Stimulated activated CD8-positive, alpha-beta memory T cell treated with anti-CD3 and anti-CD28 coated beads, Interleukin-4, amount 100 ng/mL, for 24 hours (primary cell): Measurements from ENCODE around the gene CTDNEP1.

ENCODE experiments used
- DNase-seq: peaks from one replicate; pipeline ENCODE4 v3.0.0-alpha.2; 2020; ENCODE audit warnings: low read depth

The CTDNEP1 gene

GRCh38 chr17:7215136-7215638, 36.3 kb downstream of the CTDNEP1 start:
- no peak for DNase-seq

GRCh38 chr17:7214300-7215135, 37.0 kb downstream of the CTDNEP1 start:
- DNase-seq = peak; percentile 100

GRCh38 chr17:7213895-7214299, 37.6 kb downstream of the CTDNEP1 start:
- DNase-seq = no peak

GRCh38 chr17:7211491-7212273, 39.9 kb downstream of the CTDNEP1 start:
- DNase-seq = no peak

GRCh38 chr17:7208754-7209460, 42.6 kb downstream of the CTDNEP1 start:
- no peak for DNase-seq

- no peak for DNase-seq
These were observed 43.4 kb downstream of the CTDNEP1 start for GRCh38 chr17:7208027-7208571.

GRCh38 chr17:7207120-7208001, 44.2 kb downstream of the CTDNEP1 start:
- DNase-seq = no peak

DNA sequence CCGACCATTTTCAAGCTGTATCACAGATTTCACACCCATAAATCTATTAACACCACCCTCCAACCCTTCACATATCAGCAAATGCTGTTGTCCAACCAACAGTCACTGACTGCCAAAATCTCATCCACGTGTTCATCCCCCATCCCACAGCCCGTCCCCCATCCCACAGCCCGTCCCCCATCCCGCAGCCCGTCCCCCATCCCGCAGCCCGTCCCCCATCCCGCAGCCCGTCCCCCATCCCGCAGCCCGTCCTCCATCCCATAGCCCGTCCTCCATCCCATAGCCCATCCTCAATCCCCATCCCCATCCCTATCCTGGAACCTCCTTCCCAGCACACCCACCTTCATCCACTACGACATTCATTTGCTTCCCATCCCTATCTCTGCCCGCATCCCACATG, 46.0 kb downstream of the CTDNEP1 start:
- DNase-seq = no peak

GRCh38 chr17:7204828-7205461, 46.6 kb downstream of the CTDNEP1 start:
- peak; percentile 88 for DNase-seq

- DNase-seq = no peak
These were observed 47.2 kb downstream of the CTDNEP1 start for GRCh38 chr17:7204336-7204735.

DNA sequence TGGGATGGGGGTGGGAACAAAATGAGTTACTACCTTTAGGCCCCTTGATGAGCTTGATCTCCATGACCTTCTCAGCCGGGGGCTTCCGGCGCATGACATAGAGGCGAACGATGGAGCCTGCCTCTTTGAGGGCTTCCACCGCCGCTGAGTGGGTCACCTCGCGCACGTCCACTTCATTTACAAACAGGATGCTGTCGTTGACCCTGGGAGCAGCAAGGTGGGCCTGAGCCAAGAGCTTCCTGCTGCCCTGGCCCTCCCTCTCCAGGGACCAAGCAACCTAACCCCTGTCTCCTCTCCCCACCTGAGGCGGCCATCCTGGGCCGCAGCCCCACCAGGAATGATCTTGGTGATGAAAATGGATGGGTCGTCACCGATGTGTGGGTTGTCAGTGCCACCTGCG, 48.1 kb downstream of the CTDNEP1 start:
- DNase-seq = no peak

GRCh38 chr17:7196651-7197401, 54.7 kb downstream of the CTDNEP1 start:
- no peak for DNase-seq

- DNase-seq = no peak
These were observed 55.6 kb downstream of the CTDNEP1 start for GRCh38 chr17:7195971-7196370.
